ENCODE measurements around the gene L3MBTL3.

Gene L3MBTL3

DNA sequence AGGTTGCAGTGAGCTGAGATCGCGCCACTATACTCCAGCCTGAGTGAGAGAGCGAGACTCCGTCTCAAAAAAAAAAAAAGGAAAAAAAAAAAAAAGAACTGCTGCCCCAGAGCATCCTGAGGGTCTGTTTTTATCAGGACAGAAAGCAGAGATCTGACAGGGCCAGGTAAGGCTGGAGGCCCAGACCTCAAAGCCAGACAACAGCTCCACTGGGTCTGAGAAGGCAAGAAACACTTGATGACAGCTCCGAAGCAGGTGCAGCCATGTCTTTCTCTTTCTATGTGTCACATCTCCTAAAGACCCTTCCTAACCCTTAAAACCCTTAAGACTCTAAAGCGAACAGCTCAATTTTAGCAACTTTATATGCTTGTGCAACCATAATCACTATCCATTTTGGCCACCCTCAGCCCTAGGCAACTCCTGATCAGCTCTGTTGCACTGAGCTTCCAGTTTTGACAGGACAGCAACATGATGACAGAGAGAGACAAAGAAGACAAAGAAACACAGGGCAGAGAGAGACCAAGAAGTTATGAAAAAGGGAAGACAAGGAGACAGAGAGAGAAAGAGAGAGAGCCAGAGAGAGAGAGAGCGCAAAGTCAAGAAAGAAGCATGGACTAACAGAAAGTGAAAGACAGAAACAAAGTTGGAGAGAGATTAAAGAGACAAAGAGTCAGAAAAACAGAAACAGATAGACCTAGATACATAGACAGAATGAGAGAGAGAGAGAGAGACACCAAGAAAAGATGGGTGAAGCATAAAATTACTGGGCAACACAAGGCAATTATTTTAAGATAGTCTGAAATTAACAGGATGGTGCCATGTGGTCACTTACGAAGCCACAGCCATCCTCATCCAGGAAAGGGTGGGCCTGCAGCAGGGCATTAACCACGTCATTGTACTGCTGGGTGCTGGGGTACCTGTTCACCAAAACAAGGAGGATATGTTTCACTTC, 165.2 kb downstream of the L3MBTL3 start:
- DNase-seq (ENCODE audit: low read depth in 2 of 2), result peak in 1 of 2 donors; percentile 8

DNA sequence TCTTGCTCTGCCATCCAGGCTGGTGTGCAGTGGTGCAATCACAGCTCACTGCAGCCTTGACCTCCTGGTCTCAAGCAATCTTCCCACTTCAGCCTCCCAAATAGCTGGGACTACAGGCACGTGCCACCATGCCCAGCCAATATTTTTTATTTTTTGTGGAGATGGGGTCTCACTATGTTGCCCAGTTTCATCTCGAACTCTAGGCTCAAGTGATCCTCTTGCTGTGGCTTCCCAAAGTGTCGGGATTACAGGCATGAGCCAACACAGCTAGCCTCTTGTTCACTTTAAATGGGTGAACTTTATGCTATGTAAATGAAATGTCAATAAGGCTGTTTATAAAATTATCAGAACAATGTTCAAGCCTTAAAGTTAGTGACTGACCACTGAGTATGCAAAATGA, 167.3 kb downstream of the L3MBTL3 start:
- no peak for DNase-seq (ENCODE audit: low read depth in 2 of 2)

DNA sequence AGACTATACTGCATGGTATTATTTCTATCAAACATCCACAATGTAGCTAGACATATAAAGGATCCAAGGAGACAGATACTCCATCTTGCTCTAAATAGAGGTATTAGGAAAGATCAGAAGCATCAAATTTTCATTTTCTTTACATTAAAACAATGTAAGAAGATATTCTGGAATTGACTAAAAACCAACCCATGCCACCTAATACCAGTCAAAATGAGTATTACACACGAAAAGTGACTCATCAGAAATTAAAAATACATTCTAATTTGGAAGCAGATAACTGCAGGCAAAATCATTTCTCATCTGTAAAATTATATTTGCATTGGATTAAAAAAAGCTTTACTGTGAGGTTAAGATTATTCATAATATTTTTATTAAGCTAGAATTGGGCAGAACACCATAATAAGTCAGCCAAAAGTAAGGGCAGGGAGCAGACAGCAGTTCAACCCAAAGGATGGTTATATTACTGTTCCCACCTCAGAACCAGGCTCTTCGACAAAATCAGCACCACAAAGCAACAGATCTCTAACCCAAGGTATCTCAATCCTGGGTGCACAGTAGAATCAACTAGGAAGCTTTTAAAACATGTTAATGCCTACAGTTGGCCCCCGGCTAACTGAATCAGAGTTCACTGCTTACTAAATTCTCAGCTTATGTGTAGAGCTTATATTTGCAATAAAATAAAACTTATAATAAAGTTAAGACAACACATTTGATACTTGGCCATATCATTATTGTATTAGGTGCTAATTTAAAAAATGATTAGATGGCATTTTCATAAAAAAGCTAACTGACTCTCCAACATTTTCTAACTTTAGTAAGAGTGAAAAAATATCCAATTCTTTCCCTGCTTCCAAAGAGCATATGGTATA, 169.2 kb downstream of the L3MBTL3 start:
- no peak for DNase-seq (ENCODE audit: low read depth in 2 of 2)

DNA sequence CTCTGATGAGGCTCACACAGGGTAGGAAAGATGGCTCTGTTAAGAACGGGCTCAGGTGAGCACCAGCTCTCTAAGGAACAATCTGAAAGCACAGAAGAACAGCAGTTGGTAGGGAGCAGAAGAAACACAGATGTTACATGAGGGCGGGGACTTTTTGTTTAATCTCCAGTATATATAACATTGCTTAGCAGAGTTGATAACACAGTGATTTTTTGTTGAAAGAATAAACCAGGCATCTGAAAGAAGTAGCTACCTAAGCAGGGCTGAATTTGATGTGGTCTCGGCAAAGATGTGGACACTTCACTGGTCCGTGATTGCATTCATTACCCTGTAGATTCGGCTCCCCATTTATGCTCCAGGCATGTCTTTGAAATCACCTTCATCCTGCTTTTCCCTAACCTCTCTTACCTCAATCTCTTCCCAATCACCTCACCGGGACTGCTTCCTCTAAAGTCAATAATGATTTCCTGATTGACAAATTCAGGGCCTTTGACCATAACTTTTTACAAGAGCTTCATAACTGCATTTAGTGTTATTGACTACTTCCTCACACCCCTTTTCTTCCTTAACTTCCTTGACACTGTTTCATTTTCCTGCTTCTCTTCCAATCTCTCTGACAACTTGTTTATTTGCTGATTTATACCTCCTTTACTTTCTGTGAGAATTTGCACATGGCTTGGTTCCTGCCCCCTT, 170.0 kb downstream of the L3MBTL3 start:
- DNase-seq (ENCODE audit: low read depth in 2 of 2), result no peak

DNA sequence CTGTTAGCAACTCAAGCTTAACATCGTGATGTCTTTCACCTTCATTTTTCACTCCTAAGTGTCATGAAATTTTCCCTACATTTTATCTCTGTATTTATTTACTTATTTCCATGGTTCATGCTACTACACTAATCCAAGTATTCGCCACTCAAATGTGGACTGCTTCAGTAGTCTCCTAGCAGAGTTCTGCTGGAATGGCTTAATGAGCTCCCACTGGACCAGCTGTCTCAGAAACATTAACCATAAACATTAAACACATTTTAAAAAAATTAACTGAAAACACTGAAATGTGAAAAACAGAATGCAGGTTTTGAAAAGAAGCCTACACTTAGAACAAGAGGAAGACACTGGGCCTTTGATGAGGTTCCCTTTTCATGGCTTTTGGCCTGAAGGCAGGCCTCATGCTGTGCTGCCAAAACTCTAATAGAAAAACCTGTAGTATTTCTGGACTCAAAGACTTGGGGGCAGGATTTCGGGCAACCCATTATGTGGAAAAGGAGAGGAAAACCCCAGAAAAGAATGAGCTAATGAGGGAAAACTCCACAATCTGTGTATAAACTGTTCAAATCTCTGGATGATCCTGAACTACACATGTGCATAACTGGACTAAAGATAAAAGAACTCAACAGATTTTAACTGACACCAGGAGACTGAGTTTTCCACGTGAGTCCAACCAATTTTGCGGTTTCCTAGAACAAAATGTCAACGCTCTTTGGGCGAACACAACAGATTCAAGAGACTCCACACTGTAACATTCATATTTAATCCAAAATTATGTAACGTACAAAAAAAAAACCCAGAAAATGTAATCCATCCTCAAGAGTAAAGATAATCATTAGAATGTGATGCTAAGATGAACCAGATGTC, 171.4 kb downstream of the L3MBTL3 start:
- no peak for DNase-seq (ENCODE audit: low read depth in 2 of 2)

Measured in stimulated activated CD8-positive, alpha-beta memory T cell treated with anti-CD3 and anti-CD28 coated beads, Interleukin-15, amount 100 ng/mL, for 4 hours (primary cell).